SH-SY5Y (cell line): ENCODE data around the gene FRK.

Experiments used
- GATA2 ChIP-seq: IDR thresholded peaks from 2 replicates; pipeline ENCODE4 v1.6.1; 2011; ENCODE audit warnings: mild to moderate bottlenecking, low read depth, low read length
- GATA3 ChIP-seq: IDR thresholded peaks from 2 replicates; pipeline ENCODE4 v1.6.1; 2011; ENCODE audit warnings: low read depth, mild to moderate bottlenecking, low read length, moderate library complexity

- TF ChIP-seq GATA2 (no peak), GATA3 (no peak)
These were observed 88.0 kb downstream of the FRK start for GRCh38 chr6:115972679-115973078.
